Measurements from ENCODE around the gene MEIS2.

The MEIS2 gene

DNA sequence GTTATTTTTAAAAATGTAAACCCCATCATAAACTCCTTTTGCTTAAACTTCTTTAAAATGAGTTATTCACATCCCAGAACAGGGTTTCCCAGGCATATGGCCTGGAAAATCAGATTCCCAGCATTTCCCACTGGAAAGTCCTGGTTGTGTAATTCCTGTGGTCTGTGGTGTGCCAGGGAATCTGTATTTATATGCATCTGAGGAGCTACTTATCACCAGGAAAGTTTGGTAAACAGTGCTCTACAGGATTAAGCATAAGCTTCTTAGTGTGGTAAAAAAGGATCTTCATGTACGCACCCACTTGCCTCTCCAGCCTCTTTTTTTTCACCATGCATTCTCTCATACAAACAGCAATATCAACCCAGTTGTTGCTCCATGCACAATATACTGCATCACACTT, 28.2 kb downstream of the MEIS2 start:
- DNase-seq, result no peak

DNA sequence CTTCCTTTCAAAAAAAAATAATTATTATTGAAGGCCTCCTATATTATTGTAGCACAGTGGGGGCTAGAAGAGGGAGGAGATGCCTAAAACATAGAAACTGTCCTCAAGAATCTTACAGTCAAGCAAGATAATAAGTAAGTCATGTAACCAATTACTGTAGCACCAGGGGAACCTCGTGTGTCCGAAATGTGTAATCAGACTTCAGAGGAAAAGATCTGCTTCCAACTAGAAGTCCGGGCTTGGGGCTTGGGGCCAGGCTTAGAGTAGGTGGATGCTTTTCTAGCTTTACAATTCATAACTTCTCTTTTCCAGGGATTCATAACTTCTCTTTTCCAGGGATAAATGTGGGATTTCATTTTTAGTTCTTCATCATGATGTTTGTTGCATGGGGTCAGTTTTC, 29.2 kb downstream of the MEIS2 start:
- DNase-seq, result no peak

DNA sequence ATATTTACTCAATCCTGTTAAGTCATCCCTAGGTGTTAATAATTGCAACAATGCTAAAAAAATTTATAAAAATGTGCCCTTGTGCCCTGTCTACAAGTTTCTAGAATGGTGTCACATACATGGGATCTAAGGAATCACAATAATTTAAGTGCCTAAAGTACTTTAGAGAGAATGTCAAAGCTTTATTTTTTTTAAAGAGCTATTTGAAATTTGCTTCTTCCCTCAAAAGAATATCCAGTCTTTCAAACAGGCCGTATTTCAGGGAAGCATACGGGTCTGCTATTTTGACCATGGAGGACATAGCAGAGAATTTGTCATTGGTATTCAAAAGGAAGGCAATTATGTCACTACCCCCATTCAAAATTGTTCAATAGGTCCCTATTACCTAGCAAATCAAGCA, 29.7 kb downstream of the MEIS2 start:
- DNase-seq, result no peak

DNA sequence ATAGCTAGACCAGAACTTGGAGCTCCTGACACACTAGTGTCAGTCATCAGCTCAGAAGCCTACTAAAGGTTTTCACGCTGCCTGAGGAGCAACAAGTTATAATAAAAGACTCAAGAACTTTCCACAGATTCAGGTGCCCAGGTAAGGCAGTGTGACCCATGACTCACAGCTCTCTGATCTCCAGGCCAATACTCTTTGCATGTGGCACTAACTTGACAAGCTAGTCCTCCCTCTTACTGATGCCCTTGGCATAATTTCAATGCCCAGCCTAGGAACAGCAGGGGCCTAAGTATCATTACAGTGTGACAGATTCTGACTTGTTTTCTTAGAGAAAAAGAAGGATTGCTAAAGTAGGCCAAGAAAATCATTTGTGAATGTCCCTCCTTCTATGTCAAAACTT, 38.4 kb downstream of the MEIS2 start:
- DNase-seq, result no peak

DNA sequence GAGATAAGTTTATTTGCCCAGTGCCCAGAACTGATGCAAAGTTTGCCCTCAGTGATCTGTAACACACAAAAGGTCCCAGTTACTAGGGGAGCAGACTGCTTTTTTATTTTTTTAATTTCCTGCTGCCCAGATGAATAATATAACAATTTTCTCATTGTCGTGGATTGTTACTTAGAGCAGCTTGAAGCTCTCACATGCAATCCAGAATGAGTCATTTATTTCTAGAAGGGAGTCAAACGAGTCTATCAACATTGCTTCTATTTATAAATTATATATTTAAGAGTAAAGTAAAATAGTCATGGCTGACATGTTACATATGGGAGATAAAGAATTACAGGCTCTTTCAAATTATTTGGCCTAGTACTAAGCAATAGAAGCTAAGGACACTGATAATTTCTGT, 41.3 kb downstream of the MEIS2 start:
- no peak for DNase-seq

DNA sequence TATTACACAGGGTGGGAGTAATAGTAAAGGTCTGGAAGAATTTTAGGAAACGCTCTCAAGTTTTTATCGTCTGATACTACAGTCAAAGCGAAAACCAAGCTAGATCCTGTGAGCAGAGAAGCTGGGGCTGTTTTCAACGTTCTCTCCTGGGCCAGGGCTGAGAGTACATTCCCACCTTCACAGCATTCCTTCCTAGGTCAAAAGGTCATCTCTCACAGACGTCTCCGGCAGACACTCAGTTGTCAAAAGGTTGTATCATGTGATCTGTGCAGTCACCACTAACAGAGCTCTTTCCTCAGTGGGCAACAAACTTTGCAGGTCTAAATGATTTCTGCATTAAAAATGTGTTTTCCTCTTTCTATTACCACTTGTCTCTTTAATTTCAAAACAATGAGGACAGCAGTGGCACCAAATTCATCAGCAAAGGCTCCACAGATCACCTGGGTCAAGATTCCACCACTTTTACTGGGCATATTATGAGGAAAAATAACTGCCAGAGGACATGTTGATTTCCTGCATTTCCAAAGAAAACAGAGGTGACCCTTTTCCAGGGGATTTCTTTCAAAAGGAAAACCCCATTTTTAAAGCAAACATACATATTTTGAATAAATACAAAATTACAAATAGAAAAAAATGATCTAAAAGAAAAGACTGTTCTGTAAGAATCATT, 41.9 kb downstream of the MEIS2 start:
- DNase-seq, result no peak

DNA sequence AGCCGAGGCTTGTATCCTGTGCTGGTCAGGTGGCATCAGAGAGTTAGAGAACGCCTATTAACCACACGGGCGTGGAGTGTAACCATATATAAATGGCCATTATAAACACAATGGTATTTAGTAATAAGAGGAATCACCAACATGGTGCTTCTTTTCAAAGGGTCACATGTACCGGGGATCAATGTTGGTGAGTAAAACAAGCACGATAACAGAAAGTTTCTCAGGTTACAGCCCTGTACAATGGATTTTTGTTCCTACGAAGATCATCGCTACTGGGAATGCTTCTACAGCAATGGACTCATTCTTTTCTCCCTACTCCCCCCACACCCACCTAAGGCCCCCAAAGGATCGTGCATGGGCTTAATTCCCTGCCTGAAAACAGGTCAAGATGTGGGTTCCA, 42.5 kb downstream of the MEIS2 start:
- DNase-seq, result no peak

DNA sequence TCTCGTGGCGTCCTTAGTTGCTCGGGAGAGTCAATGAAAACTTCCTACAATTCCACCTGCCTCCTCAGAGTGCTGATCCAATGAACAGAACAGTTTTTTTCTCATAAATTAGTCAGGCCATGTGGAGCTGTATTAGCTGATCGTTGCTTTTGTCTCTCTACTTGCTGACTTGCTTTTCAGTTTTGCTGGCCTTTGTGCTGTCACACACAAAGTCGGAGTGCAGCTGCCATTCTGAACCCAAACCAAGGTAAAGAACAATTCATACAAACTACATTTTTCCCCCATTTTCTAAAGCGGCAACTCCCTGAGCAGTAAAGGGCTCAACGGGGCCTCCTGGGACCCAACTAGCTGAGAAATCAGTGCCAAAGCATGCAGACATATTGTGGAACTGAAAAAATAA, 43.1 kb downstream of the MEIS2 start:
- no peak for DNase-seq

DNA sequence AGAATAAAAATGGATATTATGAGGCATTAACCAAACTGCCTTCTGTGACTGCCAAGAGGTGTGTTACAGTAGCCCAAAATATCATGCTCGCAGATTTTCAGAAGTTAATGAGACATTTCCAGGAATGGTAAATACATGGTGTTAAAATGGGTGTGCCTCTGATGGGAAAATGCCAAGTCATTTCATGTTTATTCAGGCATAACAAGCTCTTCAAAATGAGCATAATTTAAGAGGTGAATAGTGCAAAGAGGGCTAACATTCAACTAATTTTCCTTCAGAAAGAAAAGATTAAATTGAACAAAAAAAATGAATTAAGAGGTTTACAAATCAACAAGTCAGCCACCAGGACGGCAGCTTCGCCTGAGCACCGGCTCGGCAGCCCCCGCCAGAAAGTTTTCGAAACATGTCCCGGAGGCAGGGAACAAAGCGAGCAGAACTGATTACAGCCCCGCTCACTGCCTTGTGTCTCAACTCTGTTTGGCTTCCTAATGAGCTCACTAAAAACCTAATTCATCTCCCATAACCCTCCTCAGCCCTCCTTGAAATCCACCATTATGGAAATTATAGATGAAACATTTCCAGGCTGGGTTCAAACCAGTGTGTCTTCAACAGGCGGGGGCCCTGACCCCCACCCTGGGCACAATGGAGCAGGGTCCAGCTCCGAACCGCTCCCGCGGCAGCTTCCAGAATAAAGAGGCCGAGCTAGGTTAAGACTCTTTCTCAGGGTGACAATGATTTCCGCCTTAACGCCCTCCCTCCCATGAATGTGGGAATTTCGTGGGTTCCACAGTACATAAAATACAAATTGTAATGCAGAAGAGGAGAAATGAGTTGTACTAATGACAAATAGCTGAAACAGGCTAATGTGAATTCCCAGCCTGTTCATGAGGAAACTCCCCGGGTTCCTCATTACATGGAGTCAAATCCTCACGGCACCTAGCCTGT, 43.9 kb downstream of the MEIS2 start:
- no peak for DNase-seq

DNA sequence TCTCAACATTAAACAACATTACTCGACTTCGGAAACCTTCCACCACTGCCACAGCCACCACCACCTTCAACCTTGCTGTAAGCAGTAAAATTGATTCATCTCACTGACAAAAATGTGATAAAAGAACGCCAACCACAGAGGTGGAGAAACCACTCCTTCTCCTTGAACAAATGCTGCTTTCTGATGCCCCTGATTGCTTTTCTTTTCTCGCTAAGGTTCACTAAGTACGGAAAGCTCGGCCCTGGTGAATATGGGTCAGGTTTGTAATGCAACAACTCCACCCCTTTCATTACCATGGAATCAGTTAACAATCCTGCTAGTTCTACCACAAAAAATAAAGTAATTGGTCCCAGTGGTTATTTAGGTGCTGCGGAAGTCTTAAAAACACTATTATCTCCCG, 44.9 kb downstream of the MEIS2 start:
- DNase-seq, result no peak

DNA sequence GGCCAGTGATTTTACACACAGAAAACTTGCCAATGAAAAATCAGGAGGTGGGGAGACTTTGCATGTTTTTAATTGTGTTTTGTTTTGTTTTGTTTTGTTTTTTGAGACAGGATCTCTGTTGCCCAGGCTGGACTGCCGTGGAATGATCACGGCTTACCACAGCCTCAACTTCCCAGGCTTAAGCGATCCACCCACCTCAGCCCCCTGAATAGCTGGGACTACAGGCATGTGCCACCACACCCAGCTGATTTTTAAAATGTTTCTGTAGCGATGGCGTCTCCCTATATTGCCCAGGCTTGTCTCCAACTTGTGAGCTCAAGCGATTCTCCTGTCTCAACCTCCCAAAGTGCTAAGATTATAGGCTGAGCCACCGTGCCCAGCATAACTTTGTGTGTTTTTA, 46.0 kb downstream of the MEIS2 start:
- DNase-seq, result no peak

DNA sequence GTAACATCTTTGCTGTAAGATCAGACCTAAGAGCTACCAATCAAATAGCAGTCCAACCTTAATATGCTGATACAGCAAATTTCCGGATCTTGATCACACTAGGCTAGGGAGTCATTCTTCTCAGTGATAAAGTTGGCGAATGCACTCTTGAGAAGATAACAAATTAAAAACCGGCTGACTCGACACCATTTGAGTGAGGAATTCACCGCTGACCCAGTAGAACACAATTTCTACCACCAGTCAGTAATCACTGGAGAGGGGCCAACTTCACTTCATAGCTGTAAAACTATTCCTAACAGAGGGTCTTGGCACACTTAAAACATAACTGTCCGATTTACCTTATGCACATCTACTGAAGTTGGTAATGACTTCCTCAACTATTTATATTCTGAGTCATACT, 47.2 kb downstream of the MEIS2 start:
- DNase-seq, result no peak

DNA sequence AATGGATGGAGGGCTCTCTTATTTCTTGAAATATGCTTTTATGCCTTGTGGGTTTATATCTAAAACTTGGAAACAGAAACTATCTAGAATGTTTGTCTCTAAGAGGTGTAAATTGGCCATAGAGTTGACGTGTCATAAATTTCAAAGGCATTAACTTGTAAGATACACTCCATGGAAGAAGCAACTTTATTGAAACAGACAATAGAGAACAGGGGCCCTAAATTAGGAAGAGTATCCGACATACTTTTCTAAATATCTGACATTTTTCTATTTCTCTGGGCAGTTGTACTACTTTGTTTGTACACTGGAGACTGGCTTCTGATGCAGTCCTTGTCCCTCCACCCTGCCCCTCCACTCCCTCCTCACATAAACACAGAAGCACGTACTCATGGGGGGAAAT, 50.0 kb downstream of the MEIS2 start:
- DNase-seq, result no peak

DNA sequence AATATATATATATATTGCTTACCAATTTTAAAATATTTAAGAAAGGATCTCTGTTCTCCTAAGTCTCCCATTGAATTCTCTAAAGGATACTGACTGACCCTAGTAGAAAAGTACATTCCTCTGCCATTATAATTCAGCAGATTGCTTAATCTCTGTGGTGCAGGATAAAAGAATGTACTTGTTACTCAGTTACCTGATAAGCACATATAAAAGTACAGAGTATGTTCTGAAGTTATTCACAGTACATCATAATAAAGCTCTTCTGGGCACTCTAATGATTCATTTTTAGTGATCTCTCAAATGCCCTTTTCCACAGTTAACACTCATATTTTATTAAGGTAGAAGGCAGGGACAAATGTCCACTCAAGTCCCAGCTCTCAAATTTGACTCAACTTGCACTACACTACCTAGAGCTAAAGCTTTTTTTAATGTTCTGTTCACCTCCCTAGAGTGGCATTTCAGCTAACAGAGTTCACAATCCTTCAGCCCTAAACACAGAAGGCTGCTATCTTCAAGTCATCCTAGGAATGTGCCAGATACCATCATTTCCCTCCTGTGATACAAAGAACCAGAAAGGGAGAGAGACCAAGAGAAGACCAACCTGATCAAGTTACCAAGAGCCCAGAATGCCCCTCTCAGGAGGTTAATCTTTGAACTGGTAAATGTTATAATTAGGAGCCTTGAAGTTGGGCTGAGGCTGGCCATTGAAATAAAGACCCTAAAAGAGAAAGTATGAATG, 53.3 kb downstream of the MEIS2 start:
- no peak for DNase-seq

DNA sequence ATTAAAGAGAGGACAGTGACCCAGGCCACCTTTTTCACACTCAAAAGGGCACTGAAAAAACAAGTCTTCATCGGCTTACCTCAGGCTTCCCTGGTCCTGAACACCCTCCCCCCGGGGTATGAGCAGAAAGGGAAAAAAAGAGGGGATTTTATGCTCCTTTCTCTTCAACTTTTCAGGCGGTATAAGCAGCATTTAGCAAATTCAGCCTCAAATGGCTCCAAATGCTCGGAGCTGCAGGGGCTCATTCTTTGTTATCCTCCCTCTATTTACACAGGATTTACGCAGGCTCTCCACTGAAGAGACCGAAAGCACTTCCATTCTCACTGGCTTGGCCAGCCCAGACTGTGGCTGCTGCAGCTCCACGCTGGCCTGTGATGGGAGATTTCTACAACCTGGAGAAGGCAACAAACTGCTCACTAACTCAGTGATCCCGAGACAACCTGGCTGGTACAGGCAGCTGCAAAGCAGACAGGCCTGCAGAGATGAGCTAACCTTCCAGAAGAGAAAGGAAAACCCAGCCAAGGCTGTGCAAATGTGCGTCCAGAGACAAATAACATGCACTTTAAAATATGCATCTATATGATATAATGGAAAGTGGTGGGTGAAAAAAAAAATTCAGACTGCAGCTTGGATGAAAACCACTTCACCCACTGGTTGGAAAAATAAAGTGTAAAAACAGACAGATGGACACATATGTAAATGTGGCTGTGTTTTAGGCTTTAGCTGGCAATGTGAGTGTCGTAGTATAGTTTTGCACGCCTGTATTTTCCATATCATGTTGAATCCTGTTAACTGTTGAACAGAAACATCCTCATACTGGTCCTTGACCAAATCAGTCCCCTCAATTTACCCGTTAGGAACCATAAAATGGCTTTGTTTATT, 54.2 kb downstream of the MEIS2 start:
- no peak for DNase-seq

DNA sequence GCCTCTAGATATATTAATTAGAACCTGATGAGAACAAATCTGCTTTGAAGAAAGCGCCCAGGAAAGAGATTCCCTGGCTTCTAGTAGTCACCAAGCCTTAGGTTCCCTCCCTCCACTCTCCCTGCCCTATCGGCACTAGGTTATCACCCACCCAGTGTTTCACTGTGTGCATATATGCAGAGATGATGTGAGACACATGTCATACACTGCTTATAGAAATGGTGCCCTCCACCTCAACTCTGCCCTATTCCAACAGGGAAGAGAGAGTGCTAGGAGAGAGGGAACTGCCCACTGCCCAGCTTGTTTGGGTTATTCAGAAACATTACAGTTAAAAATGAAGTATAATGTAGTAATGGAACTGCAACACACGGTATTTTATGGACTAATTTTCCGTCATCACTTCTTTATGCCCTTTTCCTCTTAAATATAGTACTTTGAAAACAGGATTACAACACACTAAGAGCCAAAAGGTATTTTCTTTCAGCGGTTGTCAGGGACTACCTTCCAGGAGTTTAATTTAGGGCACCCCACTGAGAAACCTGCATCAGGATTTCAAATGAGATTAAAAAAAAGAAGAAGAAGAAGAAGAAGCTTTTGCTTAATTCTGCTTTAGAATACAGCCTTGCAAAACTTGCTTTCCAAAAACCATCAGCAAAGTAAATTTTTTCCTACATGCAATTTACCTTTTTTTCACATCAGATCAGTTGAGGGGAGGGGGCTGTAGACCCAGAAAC, 55.3 kb downstream of the MEIS2 start:
- no peak for DNase-seq

DNA sequence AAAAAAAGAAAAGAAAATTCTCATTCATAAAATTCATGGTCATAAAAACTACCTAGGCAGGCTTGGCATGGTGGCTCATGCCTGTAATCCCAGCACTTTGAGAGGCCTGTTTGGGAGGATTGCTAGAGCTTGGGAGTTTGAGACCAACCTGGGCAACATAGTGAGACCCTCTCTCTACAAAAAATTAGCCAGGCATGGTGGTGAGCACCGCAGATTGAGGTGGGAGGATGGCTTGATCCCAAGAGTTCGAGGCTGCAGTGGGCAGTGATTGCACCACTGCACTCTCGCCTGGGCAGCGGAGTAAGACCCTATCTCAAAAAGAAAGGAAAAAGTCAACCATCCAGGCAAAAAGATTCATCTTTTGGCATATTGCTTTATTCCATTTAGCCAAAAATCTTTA, 58.5 kb downstream of the MEIS2 start:
- no peak for DNase-seq

DNA sequence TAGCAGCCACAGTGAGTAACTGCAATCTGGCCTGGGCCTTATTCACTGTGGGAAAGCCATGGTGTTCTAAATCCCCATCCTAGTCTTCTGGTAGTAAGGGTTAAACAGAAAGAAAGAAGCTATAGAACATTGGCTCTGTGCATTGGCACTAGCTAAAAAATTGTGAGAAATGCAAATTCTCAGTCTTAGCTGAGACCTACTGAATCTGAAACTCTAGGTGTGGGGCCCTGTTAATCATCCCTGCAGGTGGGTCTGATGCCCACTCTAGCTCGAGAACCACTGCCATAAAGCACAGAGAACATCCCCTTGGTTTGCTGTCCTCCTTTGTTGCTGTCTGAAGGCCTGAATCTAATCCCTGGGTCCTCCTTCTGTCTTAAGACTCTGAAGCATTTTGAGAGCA, 59.3 kb downstream of the MEIS2 start:
- no peak for DNase-seq

DNA sequence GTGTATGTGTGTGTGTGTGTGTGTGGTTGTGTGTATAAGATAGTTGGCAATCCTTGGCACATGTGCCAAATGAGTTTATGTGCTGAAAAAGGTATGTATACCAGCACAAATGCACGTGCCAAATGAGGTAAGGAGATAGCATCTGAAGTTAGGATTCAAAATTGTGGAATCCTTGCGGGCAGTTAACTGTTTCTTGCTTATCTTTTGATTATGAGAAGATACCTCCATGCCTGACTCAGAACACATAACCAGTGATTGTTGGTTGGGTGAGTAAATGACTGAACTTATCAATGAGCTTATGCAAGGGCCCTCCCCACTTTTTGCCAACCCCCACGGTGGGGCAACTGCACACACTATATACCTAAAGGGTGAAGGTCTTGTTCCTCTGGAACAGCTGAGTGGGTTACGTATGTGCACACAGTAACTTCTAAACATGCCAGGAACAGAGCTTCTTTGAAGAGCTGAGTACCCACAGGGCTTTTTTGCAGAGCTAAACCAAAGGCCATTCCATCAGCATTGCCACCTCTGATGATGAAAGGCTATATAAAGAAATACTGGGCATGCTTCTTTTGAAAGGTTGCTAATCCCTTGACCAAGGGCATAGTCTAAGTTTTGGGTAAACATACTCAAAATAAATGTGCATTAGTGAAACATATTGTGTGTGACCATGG, 60.1 kb downstream of the MEIS2 start:
- DNase-seq, result no peak

DNA sequence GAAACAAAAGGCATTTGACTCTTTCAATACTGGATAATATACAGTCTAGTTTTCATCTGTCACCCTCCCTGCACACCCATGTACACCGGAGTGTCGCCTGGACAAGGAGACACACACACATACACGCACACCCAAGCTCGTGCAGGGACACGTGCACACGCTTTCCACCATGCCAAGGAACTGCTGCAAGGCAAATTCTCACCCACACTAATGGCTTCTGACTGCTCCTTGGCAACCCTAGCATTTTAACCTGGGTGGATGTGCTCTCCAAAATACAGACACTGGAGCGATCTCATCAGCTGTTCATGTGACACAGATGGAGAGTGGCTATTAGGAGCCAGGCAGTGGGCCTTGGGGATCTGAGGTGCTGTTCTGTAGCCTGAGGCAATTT, 61.6 kb downstream of the MEIS2 start:
- no peak for DNase-seq

All from activated naive CD4-positive, alpha-beta T cell (primary cell).